HG03039 (cell line): ENCODE results near the gene IRF2BP2.
"Not testable (repeated sequence)": the region's sequence is repeated elsewhere in the genome, so short reads cannot be mapped to it uniquely, and the experiment has no call there.

Source experiments
- ATAC-seq: cut with Tn5 transposase; IDR thresholded peaks from one replicate; pipeline ENCODE4 v1.9.1; 2021; ENCODE audit warnings: mild to moderate bottlenecking, moderate library complexity; ENCODE audit not compliant: unreplicated experiment

The IRF2BP2 gene

GRCh38 chr1:234634922-234635321 is 24.9 kb upstream of the IRF2BP2 start:
- not testable (repeated sequence) for ATAC-seq

GRCh38 chr1:234634387-234634786 is 24.4 kb upstream of the IRF2BP2 start:
- ATAC-seq, result no peak

DNA sequence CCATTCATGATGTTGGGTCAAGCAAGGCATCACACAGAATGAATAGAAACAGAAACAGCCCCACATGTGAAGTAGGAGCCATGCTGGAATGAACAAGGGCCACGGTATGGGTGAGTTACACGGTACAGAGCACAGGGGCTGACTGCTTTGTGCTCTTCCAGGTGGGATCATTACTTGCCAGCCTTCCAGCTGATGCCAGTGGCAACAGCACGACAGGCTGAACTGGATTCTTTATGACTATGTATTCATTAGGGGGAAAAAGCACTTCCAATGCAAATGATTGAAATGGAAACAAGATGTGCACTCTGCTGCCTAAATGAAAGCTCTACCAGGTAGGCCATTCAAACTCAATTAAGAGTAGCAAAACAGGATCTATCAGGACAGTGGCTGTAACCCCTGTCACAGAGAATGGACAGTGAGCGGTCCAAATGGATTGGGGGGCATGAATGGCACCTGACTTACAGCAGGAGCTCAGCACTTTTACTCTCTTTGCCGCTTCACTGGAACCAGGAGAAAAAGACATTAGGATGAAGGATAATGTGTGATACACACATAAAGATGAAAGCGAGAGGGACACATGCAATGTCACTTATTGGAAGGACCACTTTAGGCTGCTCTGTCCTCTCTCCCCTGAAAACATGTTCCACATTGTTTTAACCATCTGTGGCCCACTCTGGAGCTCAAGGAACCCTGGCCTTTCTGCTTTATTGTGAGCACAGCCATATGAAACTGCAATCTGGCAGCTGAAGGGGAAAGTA is 23.4 kb upstream of the IRF2BP2 start:
- no peak for ATAC-seq

- ATAC-seq, result no peak
These were observed 22.2 kb upstream of the IRF2BP2 start for GRCh38 chr1:234632225-234632624.

DNA sequence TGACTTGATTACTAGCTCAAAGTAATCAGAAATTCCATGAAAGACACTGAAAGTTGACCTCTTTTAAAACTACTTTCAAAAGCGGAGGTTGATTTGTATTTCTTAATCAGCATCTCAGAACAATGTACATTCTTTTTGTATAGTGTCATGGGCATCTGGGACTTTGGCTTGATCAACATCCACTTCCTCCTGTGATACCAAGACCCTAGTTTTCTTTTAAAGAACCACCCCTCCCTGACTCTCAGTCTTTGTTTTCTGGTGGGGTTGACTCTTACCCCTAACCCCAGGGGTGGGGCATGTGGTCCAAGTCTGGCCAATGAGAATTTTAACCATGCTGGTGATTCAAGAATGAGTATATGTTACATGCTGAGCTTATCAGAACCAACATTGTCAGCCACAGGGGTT is 21.7 kb upstream of the IRF2BP2 start:
- no peak for ATAC-seq

GRCh38 chr1:234629026-234629425 is 19.0 kb upstream of the IRF2BP2 start:
- ATAC-seq, result no peak

DNA sequence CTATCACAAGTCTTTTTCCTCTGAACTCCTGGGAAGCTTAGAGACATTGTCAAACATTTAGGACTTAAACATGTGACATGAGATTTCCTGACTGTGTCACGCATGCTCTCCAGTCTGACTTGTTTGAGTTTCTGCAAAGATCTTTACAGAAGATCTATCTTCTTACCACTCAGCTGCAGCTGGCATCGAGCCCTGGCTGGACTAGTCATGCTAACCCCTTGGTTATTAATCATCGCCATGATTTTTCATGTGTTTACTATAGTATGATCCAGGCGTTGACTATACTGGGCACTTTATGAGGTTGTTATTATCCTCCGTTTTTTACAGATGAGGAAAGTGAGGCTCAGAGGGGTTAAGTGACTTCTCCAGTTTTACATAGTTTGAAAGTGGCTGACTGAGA is 18.1 kb upstream of the IRF2BP2 start:
- ATAC-seq, result no peak

- no peak for ATAC-seq
These were observed 17.3 kb upstream of the IRF2BP2 start for GRCh38 chr1:234627009-234627950.

DNA sequence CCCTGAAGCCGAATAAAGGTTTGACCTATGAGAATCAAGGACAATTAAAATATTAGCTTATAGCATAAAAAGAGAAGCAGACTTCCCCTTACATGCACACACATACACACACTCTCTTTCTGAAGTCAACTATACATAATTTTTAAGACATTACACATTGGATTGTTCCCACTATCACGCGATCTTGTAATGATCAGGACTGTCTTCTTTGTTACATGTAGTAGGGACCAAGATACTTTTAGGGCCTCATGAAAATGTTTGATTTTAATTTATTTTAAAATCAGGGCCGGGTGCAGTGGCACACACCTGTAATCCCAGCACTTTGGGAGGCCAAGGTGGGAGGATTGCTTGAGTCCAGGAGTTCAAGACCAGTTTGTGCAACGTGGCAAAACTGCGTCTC is 16.4 kb upstream of the IRF2BP2 start:
- no peak for ATAC-seq

DNA sequence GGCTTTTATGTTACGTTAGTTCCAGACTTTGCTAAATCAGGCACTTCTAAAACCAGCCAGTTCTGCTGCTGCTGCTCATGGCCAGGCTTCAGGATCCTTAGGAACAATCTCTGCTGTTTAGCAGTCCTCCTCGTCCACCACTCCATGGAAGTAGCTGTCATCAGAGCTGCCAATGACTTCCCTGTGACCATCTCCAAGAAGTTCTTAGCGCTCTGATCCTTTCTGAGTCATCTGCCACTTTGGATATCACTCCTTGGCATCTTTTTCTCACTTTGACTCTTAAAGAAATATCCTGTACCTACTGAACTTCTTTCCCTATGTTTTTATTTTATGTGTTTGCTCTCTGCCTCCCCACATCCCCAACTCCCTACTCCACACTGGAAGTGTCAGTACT is 14.7 kb upstream of the IRF2BP2 start:
- no peak for ATAC-seq

DNA sequence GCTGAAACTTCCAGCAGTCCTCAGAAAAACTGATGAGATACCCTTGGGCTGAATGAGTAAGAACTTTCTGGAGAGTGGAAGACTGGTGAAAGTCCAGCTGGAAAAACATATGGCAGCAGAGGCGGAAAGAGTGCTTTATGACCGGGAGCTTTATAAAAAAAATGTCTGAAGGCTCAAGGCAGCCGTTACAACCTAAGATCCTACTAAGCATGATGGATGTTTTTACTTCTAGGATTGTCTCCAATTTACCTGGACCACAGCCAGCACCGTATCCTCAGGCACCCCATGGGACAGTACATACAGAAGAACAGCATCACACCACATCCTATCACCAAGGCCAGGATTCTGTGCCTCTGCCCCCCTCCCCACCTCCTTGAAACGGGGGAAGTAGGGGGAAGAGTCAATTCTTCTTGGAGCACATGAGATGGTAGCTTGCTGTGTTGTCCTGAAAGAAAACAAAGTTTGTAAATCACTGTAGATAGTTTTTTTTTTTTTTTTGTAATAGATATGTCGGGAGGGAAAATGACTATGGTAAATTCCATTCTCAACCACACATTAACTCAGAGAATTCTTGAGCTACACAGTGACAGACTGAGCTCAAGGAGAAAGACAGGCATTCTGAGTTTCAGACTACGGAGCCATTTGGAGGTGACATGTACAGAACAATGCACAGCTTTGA is 11.8 kb upstream of the IRF2BP2 start:
- ATAC-seq, result no peak

DNA sequence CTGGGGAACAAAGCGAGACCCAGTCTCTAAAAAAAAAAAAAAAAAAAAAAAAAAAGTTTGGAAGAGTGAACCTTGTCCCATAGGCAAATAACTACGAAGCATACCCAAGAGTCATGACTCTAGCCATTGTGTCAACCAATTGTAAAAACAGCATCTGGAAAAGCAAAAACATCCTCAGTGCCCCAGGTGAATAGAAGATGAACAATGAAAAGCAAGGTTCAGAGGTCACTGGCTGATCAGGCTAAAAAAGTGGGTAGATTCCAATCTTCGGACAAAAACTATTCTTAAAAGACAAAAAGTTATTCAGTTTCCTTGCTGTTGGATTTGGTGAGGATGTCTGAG is 11.1 kb upstream of the IRF2BP2 start:
- ATAC-seq, result no peak

GRCh38 chr1:234620272-234621126 is 10.5 kb upstream of the IRF2BP2 start:
- ATAC-seq, result no peak

DNA sequence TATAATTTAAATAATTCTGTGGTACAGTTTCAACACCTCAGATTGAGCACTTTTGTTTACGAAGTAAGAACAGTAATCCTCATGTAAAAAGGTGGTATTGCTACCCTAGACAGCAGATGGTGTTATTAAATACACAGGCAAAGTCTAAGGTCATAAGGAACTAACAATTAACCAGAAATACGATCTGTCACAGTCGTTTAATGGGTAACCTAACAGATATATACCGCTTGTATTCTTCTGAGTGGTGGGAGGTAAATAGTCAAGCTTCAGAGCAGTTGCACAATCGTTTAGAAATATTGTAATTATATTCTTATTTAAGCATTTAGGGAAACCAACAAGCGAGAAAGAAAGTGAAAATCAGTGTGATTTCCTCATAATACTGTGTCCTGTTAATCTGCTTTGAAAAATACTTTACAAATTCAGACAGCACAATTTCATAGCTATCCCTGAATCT is 9.8 kb upstream of the IRF2BP2 start:
- no peak for ATAC-seq

GRCh38 chr1:234619071-234619480 is 9.1 kb upstream of the IRF2BP2 start:
- ATAC-seq, result no peak

- ATAC-seq, result no peak
These were observed 8.7 kb upstream of the IRF2BP2 start for GRCh38 chr1:234618737-234619049.

GRCh38 chr1:234617986-234618736 is 8.2 kb upstream of the IRF2BP2 start:
- ATAC-seq, result no peak

- no peak for ATAC-seq
These were observed 7.4 kb upstream of the IRF2BP2 start for GRCh38 chr1:234617131-234617985.

GRCh38 chr1:234616644-234617043 is 6.7 kb upstream of the IRF2BP2 start:
- no peak for ATAC-seq
